ENCODE measurements around the gene APH1B.

GRCh38 chr15:63350178-63350621, 72.8 kb downstream of the APH1B start:
- TF ChIP-seq CTCF (IDR thresholded peaks at IDR 0.05), result no peak
- TF ChIP-seq POLR2A (IDR thresholded peaks at IDR 0.05), result no peak

Measured in prostate gland (tissue), 2 donors.